SU-DHL-6 (cell line): ENCODE results near the gene TAL1.

Experiments used
- EZH2phosphoT487 ChIP-seq: fragments of 200-600 bp; sonication (generic), shearing (Covaris generic); conservative IDR thresholded peaks from 2 replicates; pipeline ENCODE4 v1.6.1; 2018; ENCODE audit warnings: mild to moderate bottlenecking, antibody characterized with exemption, low read length, moderate library complexity, mixed read lengths
- TF ChIP-seq, protein P1 (sequence below): fragments of 200-600 bp; sonication (generic); IDR thresholded peaks from one replicate; pipeline ENCODE4 v1.5.1; 2017; ENCODE audit warnings: antibody characterized with exemption, mild to moderate bottlenecking, low read length, moderate library complexity; ENCODE audit not compliant: insufficient read depth, poor library complexity, severe bottlenecking

DNA sequence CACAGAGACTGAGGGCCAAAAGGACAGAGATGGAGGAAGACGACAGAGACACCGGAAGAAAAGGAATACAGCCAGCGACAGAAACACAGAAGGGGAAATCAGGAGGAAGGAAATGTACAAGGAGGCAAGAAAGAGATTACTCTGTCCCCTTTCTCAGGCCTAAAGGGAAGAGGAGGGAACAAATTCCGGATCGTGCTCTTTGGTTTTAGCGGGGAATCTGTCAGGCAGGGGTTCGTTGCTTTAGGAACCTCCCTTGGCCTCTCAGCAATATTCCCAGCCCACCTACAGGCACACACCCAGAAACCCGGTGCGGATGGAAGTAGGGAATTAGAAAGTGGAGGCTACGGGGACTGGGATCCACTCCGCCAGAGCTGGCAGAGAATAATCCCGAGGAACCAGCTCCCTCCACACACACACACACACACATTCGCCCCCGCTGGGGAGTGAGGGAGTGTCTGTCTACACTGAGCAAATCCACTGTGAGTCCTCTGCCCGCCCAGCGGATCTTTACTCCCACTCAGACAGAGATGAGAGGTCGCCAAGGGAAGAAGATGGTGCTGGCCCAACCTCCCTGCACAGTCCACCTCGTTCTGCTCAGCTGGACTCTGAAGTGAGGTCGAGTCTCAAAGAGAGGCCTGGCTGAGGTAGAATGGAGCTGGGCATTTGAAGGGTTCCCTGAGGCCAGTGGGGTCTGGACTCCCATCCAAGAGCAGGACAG lies 5.7 kb downstream of the TAL1 start:
- TF ChIP-seq, protein P1, sequence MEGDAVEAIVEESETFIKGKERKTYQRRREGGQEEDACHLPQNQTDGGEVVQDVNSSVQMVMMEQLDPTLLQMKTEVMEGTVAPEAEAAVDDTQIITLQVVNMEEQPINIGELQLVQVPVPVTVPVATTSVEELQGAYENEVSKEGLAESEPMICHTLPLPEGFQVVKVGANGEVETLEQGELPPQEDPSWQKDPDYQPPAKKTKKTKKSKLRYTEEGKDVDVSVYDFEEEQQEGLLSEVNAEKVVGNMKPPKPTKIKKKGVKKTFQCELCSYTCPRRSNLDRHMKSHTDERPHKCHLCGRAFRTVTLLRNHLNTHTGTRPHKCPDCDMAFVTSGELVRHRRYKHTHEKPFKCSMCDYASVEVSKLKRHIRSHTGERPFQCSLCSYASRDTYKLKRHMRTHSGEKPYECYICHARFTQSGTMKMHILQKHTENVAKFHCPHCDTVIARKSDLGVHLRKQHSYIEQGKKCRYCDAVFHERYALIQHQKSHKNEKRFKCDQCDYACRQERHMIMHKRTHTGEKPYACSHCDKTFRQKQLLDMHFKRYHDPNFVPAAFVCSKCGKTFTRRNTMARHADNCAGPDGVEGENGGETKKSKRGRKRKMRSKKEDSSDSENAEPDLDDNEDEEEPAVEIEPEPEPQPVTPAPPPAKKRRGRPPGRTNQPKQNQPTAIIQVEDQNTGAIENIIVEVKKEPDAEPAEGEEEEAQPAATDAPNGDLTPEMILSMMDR: no peak
- TF ChIP-seq EZH2phosphoT487: no peak
